GM18867 (cell line): ENCODE results near the gene CFAP299.
A peak's percentile ranks its signal among the peaks of the same experiment; 100 is the strongest.

ENCODE experiments used
- ATAC-seq: cut with Tn5 transposase; IDR thresholded peaks from one replicate; pipeline ENCODE4 v1.9.1; 2021; ENCODE audit warnings: mild to moderate bottlenecking, moderate library complexity; ENCODE audit not compliant: unreplicated experiment

CFAP299 gene

DNA sequence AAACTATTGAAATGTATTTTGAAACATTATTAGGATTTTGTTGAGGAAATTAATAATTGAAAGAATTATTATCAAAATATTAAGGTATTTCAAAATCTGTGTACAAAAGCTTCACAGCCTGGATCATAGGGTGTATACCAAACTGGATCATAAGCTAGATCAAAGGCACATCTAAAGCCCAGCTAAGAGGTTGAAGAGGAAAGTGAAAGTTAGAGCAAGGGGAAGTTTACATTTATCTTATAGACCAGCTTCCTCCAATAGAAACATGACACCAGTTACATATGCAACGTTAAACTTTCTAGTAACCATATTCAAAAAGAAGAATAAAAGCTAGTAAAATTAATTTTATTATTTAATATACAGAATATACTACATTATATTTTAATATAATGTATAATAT lies 467.8 kb downstream of the CFAP299 start:
- ATAC-seq, result no peak

DNA sequence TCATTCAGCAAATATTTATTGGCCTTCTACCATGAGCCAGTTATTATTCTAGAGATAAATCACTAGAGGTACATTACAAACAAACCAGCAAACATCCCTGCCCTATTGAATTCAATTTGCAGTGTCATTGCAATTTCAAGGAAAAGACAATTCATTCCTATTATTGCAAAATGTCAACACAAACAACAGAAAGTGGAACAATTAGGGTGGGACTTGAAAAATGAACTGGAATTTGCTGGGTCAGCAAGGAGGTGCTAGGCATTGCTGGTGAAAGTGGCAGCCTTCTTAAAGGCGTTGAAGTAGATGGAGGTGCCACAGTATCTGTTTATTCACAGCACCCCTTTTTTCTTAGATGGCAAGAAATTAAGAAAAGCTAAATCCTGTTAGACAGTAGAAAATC lies 470.9 kb downstream of the CFAP299 start:
- ATAC-seq, result no peak

DNA sequence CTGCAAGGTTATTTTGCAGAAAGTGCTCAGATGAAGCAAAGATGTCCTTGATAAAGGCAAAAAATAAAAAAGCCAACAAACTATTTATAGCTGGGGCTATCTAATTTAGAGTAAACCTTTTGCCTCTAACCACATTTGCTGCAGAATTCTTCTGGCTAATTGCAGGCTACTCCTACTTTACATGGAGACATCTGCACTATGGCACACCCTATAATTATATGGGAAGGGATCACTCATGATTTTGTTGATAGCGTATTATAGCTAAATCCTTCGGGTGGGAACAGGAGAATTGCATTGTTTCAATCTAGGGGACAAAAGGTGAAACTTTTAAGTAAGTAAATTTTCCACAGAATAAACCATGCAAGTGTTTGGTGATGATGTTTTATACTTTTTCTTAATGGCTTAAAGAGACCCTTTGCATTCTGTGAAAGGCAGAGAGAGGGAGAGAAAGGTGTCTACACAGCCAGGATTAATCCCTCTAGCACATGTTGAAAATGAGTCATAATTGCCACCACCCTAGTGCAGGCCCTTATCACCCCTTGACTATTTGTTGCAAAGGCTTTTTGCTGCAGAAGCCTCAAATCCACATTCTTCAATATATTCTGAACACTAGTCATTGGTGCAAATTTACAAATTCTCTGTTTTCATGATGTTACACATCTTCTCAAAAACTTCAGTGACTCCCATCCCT lies 473.7 kb downstream of the CFAP299 start:
- ATAC-seq, result no peak

DNA sequence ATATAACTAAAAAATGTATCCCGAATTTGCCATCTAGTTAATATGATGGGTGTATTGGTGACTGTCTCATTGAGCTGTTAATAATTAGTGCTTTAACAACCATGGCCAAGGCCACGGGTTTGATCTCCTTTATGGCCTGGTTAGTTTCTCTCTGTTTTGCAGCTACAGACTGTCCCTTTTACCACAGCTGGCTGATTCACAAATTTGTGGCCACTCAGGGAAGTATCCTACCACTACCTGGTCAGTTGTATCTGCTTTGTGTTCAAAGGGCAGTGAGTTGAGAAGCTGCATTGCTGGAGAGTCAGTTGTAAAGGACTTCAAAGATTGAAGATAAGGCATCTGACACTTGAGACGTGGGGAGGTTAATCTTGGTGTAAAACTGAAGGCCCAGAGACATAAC lies 475.9 kb downstream of the CFAP299 start:
- ATAC-seq, result no peak

DNA sequence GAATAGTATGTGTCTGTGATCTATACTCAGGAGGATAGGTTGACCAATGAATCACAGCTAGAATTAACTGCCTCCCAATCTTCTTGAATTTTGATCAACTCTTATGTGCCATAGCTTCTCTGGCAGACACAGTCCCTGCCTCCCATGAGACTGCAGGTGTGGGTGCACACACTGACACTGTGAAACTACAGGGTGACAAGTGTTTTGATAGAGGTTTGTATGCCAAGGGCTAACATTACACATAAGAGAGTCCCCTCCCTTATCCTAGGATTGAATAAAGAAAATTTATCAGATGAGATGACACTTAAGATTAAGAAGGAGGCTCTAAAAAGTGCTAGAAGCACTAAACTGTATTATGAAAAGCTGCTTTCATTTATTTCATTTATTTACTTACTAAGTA lies 476.6 kb downstream of the CFAP299 start:
- no peak for ATAC-seq

DNA sequence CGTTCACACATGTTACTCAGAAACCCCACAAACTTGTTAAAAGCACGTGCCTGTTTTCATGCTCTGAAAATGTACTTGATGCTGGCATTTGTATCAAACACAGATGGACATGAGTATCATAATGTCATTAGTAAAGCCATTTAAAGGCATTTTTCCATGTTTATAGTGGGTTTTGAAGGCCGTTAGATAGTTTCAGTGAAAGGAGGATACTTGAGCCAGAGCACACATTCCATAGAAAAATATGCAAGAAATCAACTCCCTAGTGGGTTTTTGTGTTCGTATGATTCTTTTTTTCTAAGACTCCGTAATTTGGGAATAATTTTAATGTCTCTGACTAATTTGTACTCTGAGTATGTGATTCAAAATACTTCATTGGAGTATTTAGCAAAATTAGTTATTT lies 478.7 kb downstream of the CFAP299 start:
- no peak for ATAC-seq

DNA sequence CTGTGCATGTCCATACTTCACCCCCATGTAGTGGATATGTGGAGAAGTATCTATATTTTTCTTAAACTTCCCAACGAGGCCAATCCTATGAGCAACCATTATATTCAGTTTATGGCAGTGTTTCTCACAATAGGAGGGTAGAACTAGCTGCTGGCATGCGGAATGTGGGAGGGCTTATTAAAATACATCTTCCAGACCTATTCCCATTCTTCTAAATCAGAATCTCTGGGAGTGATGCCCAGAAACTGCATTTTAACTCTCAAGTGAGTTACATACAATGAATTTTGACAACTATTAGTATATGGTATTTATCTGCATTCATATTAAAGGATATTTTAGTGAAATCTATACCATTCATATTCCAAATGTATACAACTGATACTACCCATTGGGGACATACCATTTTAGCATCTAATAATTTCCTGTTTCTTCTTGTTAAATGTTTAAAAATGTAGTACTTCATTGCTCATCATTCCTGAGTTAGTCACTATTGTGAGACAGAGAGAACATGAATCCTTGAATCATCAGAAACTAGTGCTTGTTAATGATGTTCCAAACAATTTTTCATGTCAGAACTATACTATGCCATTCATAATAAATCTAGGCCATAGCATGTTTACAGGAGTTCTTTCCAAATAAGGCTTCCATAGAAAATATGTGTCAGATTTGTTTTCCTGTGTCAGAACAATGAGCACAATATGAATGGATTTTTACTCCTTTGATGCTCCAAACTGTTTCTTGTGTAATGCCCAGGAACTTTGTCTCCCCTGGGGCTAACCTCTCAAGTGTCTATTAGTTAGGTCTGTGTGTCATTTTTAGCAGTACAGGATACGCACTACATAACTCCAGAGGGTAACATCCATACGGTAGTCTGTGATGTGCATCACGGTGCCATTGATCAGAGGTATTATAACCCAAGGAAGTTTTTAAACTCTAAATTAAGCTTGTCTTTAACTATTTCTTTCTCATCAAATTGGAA lies 496.1 kb downstream of the CFAP299 start:
- no peak for ATAC-seq

GRCh38 chr4:80839281-80839680 lies 503.8 kb downstream of the CFAP299 start:
- ATAC-seq, result no peak

- peak; percentile 57 for ATAC-seq
Measured at GRCh38 chr4:80839792-80840191, 504.3 kb downstream of the CFAP299 start.

DNA sequence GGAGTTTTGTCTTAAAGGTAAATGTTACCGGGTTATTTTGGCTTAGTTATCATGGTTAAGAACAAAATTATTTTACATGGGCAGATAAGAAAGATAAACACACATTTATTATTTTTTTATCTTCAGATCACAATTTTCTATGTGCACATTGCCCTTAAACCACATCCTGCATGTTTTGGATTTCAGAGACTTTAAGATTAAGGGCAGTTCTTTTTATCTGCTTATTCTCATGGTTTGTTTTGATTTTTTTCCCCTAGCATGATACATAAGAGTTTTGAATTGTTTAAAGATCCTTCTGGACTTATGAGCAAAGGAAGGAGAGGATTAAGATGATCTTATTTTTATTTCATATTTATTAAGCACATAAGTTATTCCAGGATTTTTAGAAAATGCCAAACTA lies 504.9 kb downstream of the CFAP299 start:
- no peak for ATAC-seq

GRCh38 chr4:80841587-80842281 lies 506.2 kb downstream of the CFAP299 start:
- ATAC-seq, result no peak

GRCh38 chr4:80846210-80846609 lies 510.7 kb downstream of the CFAP299 start:
- no peak for ATAC-seq

DNA sequence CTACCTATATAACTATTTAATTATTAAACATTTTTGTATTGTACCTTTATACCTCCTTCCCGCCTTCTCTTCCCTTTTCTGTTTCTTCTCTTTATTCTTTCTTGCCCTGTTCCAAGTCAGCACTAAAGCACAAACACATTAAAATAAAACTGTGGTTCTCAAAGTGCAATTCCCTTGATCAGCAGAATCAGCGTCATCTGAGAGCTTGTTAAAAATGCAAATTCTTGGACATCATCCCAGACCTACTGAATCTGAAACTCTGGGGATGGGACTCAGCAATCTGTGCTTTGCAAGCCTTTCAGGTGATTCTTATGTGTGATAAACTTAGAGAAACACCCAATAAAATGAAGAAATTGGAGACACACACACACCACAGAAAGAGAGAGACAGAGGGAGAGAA lies 516.5 kb downstream of the CFAP299 start:
- no peak for ATAC-seq

DNA sequence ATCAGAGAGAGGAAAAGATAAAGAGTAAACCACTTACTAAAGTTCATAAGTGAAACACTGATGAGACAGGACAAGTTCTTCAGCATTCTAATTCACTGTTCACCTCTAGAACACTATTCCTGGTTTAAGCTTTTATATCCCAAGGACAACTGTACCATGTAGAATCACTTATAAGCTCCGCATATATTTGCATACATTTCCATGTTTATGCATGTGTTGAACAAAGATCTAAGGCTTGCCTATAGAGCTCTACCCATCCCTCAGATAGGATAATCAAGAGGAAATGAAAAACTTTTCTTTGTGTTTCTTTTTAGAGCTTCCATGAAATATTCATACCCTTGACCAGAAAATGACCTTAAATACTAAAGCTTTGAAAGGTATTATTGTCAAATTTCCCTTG lies 538.0 kb downstream of the CFAP299 start:
- no peak for ATAC-seq

GRCh38 chr4:80874979-80875378 lies 539.4 kb downstream of the CFAP299 start:
- ATAC-seq, result no peak

- ATAC-seq, result peak; percentile 93
Measured at GRCh38 chr4:80875642-80876041, 540.1 kb downstream of the CFAP299 start.

DNA sequence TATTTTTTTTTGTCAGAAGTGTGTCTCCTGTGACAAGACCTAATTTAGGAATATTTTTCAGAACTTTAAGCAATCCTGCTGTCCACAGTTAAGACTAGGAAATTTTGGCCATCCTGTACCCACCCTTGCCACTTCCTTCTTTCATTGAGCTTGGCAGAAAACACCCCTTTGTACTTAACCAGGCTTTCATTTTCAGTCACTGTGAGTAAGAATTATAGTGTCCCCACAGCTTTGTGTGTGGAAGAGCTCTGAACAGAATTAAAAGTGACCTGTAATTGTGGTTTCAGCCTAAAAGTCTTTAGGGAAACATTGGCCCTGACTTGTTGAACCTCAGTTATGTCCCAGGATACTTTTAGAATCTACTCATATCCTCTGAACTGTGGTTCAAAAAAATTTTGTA lies 541.3 kb downstream of the CFAP299 start:
- peak; percentile 75 for ATAC-seq

- no peak for ATAC-seq
Measured at GRCh38 chr4:80878218-80878617, 542.7 kb downstream of the CFAP299 start.

DNA sequence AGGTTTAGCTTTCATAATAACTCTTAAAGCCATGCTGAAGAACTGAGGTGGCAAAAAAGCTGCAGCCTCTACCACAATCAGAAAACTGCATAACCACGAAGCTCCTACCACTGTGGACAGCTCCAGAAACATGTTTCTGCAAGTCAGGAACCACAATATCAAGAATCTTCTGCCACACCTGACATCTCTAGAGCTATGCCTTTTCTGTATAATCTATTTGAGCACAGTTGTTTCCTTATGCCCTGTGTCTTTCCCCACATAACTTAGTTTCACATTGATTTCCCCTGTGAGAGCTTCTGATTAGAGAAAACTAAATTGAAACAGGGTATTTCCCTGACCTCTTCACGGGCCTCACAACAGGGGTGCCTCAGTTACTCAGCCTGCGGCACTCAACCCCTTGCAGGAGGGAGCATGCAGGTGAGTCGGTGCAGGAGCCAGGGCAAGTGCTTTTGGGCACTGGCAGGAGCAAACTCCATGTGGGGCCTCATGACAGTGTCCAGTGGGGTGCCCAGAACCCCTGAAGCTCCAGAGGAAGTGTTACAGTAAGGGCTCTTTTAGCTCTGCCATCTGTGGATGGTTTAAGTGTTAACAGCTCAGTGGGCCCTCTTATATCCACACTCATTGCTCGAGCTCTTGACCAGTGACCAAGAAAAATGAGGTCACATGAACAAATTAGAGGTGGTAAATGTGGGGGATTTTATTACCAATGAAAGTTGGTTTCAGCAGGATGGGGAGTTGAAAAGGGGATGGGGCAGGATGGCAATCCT lies 562.2 kb downstream of the CFAP299 start:
- ATAC-seq, result peak; percentile 81

GRCh38 chr4:80900908-80901307 lies 565.4 kb downstream of the CFAP299 start:
- ATAC-seq, result no peak

- ATAC-seq, result no peak
Measured at GRCh38 chr4:80903020-80903419, 567.5 kb downstream of the CFAP299 start.
